HG03097 (cell line): ENCODE measurements around the gene TUBGCP3.

ENCODE experiments used
- ATAC-seq: cut with Tn5 transposase; IDR thresholded peaks from one replicate; pipeline ENCODE4 v1.9.1; 2021; ENCODE audit not compliant: unreplicated experiment, low FRiP score

Gene TUBGCP3

GRCh38 chr13:112445411-112446271 lies 142.3 kb downstream of the TUBGCP3 start:
- ATAC-seq, result no peak

- no peak for ATAC-seq
These were observed 143.2 kb downstream of the TUBGCP3 start for GRCh38 chr13:112444416-112445399.

- ATAC-seq, result no peak
These were observed 144.0 kb downstream of the TUBGCP3 start for GRCh38 chr13:112443995-112444311.

GRCh38 chr13:112443191-112443994 lies 144.6 kb downstream of the TUBGCP3 start:
- no peak for ATAC-seq

GRCh38 chr13:112442483-112443090 lies 145.4 kb downstream of the TUBGCP3 start:
- no peak for ATAC-seq

GRCh38 chr13:112441779-112442310 lies 146.1 kb downstream of the TUBGCP3 start:
- ATAC-seq, result no peak

- ATAC-seq, result no peak
These were observed 146.7 kb downstream of the TUBGCP3 start for GRCh38 chr13:112441226-112441625.

GRCh38 chr13:112438515-112438914 lies 149.4 kb downstream of the TUBGCP3 start:
- no peak for ATAC-seq

GRCh38 chr13:112438094-112438493 lies 149.9 kb downstream of the TUBGCP3 start:
- ATAC-seq, result no peak

GRCh38 chr13:112435973-112436372 lies 152.0 kb downstream of the TUBGCP3 start:
- no peak for ATAC-seq
